CD14-positive monocyte (primary cell): Measurements from ENCODE around the gene EOMES. TPM values are rescaled to one million over a fixed set of nuclear protein-coding genes. Genes with fewer than 3 reads are reported as not detected.

ENCODE experiments used
- DNase-seq, 3 donors: peaks; one replicate each; pipeline ENCODE4 v3.0.0-alpha.2; 2011 to 2022
- H2AFZ ChIP-seq: 2 replicates; pipeline ENCODE4 v1.6.0; 2012; ENCODE audit warnings: mild to moderate bottlenecking, low read depth, low read length, inconsistent platforms; ENCODE audit not compliant: insufficient read depth, poor library complexity, severe bottlenecking
- H3K27ac ChIP-seq, 2 donors: 1 replicate in 1 of 2; 2 replicates in 1 of 2; pipeline ENCODE4 v1.5.1; 2012 to 2013; ENCODE audit warnings: low read length in 2 of 2, control low read depth in 1 of 2, inconsistent platforms in 1 of 2, low read depth in 1 of 2, mild to moderate bottlenecking in 1 of 2
- H3K27me3 ChIP-seq, 2 donors: one replicate each; pipeline versions ENCODE4 v1.6.0 to v1.6.1; 2011 to 2013; ENCODE audit warnings: low read length in 2 of 2; ENCODE audit not compliant: control insufficient read depth in 2 of 2, insufficient read depth in 2 of 2
- H3K36me3 ChIP-seq, 2 donors: replicated peaks in 1 of 2; 1 replicate in 1 of 2; 2 replicates in 1 of 2; pipeline versions ENCODE4 v1.5.1 to v1.6.1; 2012 to 2013; ENCODE audit warnings: low read length in 2 of 2, control low read depth in 1 of 2, inconsistent platforms in 1 of 2, mild to moderate bottlenecking in 1 of 2; ENCODE audit not compliant: insufficient read depth in 2 of 2, control insufficient read depth in 1 of 2
- H3K4me1 ChIP-seq, 2 donors: 1 replicate in 1 of 2; 2 replicates in 1 of 2; pipeline versions ENCODE4 v1.5.1 to v1.6.1; 2012 to 2013; ENCODE audit warnings: low read length in 2 of 2, control low read depth in 1 of 2, inconsistent platforms in 1 of 2, mild to moderate bottlenecking in 1 of 2, moderate library complexity in 1 of 2; ENCODE audit not compliant: insufficient read depth in 2 of 2, control insufficient read depth in 1 of 2
- H3K4me2 ChIP-seq: replicated peaks from 2 replicates; pipeline ENCODE3; 2012; ENCODE audit warnings: low read length, moderate library complexity, mild to moderate bottlenecking; ENCODE audit not compliant: poor library complexity, severe bottlenecking; ENCODE audit errors: extremely low read depth
- H3K4me3 ChIP-seq, 3 experiments: fragments of 200-600 bp in 1 of 3; sonication (generic) in 1 of 3; replicated peaks in 1 of 3; 1 replicate in 2 of 3; 2 replicates in 1 of 3; pipeline ENCODE4 v1.5.1; 2011 to 2013; ENCODE audit warnings: low read length in 3 of 3, mild to moderate bottlenecking in 3 of 3, control low read depth in 2 of 3, low read depth in 2 of 3, inconsistent platforms in 1 of 3, moderate library complexity in 1 of 3
- H3K79me2 ChIP-seq: 2 replicates; pipeline ENCODE4 v1.6.0; 2012; ENCODE audit warnings: mild to moderate bottlenecking, control low read depth, inconsistent platforms, low read length, moderate library complexity; ENCODE audit not compliant: insufficient read depth
- H3K9ac ChIP-seq: 2 replicates; pipeline ENCODE4 v1.6.0; 2017; ENCODE audit warnings: low read length, mild to moderate bottlenecking; ENCODE audit not compliant: insufficient read depth, poor library complexity, severe bottlenecking
- H3K9me3 ChIP-seq, 2 donors: replicated peaks in 1 of 2; 1 replicate in 1 of 2; 2 replicates in 1 of 2; pipeline versions ENCODE4 v1.5.1 to v1.6.1; 2012 to 2013; ENCODE audit warnings: low read length in 2 of 2, control low read depth in 1 of 2; ENCODE audit not compliant: control insufficient read depth in 1 of 2, insufficient read depth in 1 of 2
- H4K20me1 ChIP-seq: 2 replicates; pipeline ENCODE4 v1.6.0; 2012; ENCODE audit warnings: mild to moderate bottlenecking, low read length, control low read depth, moderate library complexity; ENCODE audit not compliant: insufficient read depth
- H3K27ac Mint-ChIP-seq, 7 donors: one replicate each; pipeline ENCODE4 v1.8.0; 2020; ENCODE audit warnings: mild to moderate bottlenecking in 7 of 7, mixed read lengths in 7 of 7, moderate library complexity in 6 of 7, inconsistent platforms in 2 of 7
- H3K27me3 Mint-ChIP-seq, 3 donors: one replicate each; pipeline ENCODE4 v1.8.0; 2021 to 2022; ENCODE audit warnings: low read depth in 3 of 3, mild to moderate bottlenecking in 3 of 3, mixed read lengths in 3 of 3, moderate library complexity in 3 of 3, inconsistent platforms in 1 of 3
- H3K36me3 Mint-ChIP-seq, 2 donors: one replicate each; pipeline ENCODE4 v1.8.0; 2020; ENCODE audit warnings: mixed read lengths in 2 of 2, inconsistent platforms in 1 of 2, mild to moderate bottlenecking in 1 of 2
- H3K4me1 Mint-ChIP-seq: one replicate; pipeline ENCODE4 v1.8.0; 2020; ENCODE audit warnings: mild to moderate bottlenecking, mixed read lengths
- H3K4me3 Mint-ChIP-seq, 2 donors: one replicate each; pipeline ENCODE4 v1.8.0; 2020; ENCODE audit warnings: mild to moderate bottlenecking in 2 of 2, mixed read lengths in 2 of 2, moderate library complexity in 1 of 2
- H3K9me3 Mint-ChIP-seq, 7 donors: one replicate each; pipeline ENCODE4 v1.8.0; 2020 to 2022; ENCODE audit warnings: mixed read lengths in 7 of 7, mild to moderate bottlenecking in 6 of 7, moderate library complexity in 6 of 7, inconsistent platforms in 2 of 7
- WGBS: methylation state at CpG from one replicate; pipeline ENCODE4 v1.1.5; 2013; ENCODE audit warnings: missing lambda C conversion rate; ENCODE audit not compliant: insufficient coverage; 5-methylcytosine and 5-hydroxymethylcytosine counted together
- intact Hi-C, 2 donors: fragments of 100-400 bp; cut with micrococcal nuclease; formaldehyde crosslinking; loops; one replicate each; pipeline versions ENCODE4 v1.15.0 to v1.15.1; 2023
- polyA plus RNA-seq, 3 donors: library from polyadenylated mRNA; depleted of rRNA in 1 of 3; unstranded in 2 of 3; stranded (reverse) in 1 of 3; fragments of 300-500 nt in 2 of 3; fragments of >200 nt in 1 of 3; fragmentation: Illumina TruSeq in 2 of 3; gene quantifications; 1 replicate in 2 of 3; 2 replicates in 1 of 3; pipeline ENCODE4 v1.2.3, GENCODE V29; 2012 to 2021
- TF ChIP-seq, protein P1 (sequence below): fragments of 200-600 bp; IDR thresholded peaks from one replicate; pipeline ENCODE4 v1.8.0; 2022; ENCODE audit warnings: antibody characterized with exemption, mild to moderate bottlenecking

The EOMES gene
- polyA plus RNA-seq, 3 donors = 0.09 to 0.21 TPM; not detected in 1

GRCh38 chr3:27713435-27714145 is 8.5 kb downstream of the EOMES start:
- Mint-ChIP-seq H3K36me3 (peaks cover 8 to 16% of the 10 kb centered on the region in 2 donors), H3K4me1 (peaks cover 37% of the 10 kb centered on the region), H3K4me3 (peak overlapping the region; percentile 97 to 100), H3K27ac (peak overlapping the region in 1 of 7 donors; percentile 60), H3K27me3 (peaks cover 78 to 87% (median 86%) of the 10 kb centered on the region in 3 donors), H3K9me3 (peaks cover 0 to 30% (median 14%) of the 10 kb centered on the region in 7 donors)
- no peaks in the 10 kb centered on the region for H4K20me1 ChIP-seq
- H2AFZ ChIP-seq = peak overlapping the region; percentile 87
- peak overlapping the region; percentile 21 for H3K9ac ChIP-seq
- intact Hi-C loops = loop anchor here (5.0 to 10.0 kb wide), 2 partner anchors 614 to 621 kb away; no protein-coding TSS in a partner anchor
- 1% methylated on average over 12 of the region's 25 CpGs for WGBS
- peaks cover 68 to 91% of the 10 kb centered on the region in 2 donors for H3K27me3 ChIP-seq
- H3K4me2 ChIP-seq = peak overlapping the region; percentile 97
- H3K9me3 ChIP-seq = peaks cover 2 to 27% of the 10 kb centered on the region in 2 donors
- H3K79me2 ChIP-seq = no peaks in the 10 kb centered on the region
- DNase-seq = no peak
- peak overlapping the region; percentile 52 to 87 (median 57) for H3K4me3 ChIP-seq
- H3K27ac ChIP-seq = no peak overlapping the region
- TF ChIP-seq, protein P1, sequence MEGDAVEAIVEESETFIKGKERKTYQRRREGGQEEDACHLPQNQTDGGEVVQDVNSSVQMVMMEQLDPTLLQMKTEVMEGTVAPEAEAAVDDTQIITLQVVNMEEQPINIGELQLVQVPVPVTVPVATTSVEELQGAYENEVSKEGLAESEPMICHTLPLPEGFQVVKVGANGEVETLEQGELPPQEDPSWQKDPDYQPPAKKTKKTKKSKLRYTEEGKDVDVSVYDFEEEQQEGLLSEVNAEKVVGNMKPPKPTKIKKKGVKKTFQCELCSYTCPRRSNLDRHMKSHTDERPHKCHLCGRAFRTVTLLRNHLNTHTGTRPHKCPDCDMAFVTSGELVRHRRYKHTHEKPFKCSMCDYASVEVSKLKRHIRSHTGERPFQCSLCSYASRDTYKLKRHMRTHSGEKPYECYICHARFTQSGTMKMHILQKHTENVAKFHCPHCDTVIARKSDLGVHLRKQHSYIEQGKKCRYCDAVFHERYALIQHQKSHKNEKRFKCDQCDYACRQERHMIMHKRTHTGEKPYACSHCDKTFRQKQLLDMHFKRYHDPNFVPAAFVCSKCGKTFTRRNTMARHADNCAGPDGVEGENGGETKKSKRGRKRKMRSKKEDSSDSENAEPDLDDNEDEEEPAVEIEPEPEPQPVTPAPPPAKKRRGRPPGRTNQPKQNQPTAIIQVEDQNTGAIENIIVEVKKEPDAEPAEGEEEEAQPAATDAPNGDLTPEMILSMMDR = no peak
- H3K36me3 ChIP-seq = no peaks in the 10 kb centered on the region
- H3K4me1 ChIP-seq = peaks cover 31 to 34% of the 10 kb centered on the region in 2 donors

DNA sequence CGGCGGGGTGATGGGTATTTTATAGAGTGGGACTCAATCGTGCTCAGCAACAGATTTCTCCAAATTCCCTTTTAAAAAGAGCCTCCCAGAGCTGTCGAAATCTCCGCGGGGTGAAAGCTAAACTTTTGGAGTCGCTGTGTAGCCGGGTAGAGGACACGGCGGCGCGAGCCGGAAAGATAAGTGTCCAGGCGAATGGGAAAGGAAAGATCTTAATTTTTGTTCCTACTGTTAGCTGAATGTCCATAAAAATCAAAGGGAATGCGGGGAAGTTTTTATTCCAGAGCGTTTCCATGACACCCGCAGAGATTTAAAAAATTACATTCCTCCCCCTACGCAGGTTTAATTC is 9.1 kb downstream of the EOMES start:
- Histone ChIP-seq H3K4me2 (peak overlapping the region; percentile 97), H3K9ac (peak overlapping the region; percentile 21)
- TF ChIP-seq, protein P1 = no peak

More for the DNA sequence above, 9.1 kb downstream of the EOMES start:
- no peaks in the 10 kb centered on the region for H3K79me2 ChIP-seq
- DNase-seq = no peak
- Mint-ChIP-seq H3K9me3 (peaks cover 0 to 30% (median 14%) of the 10 kb centered on the region in 7 donors), H3K4me3 (peak overlapping the region; percentile 97 to 100), H3K27me3 (peaks cover 76 to 85% (median 82%) of the 10 kb centered on the region in 3 donors), H3K4me1 (peaks cover 37% of the 10 kb centered on the region), H3K27ac (peak overlapping the region in 1 of 7 donors; percentile 60), H3K36me3 (peaks cover 8 to 16% of the 10 kb centered on the region in 2 donors)
- peaks cover 31 to 34% of the 10 kb centered on the region in 2 donors for H3K4me1 ChIP-seq
- 0% methylated on average over 11 of the region's 18 CpGs for WGBS
- peaks cover 69 to 90% of the 10 kb centered on the region in 2 donors for H3K27me3 ChIP-seq
- peak overlapping the region; percentile 87 for H2AFZ ChIP-seq
- no peak overlapping the region for H3K27ac ChIP-seq
- no peaks in the 10 kb centered on the region for H3K36me3 ChIP-seq
- H3K9me3 ChIP-seq = peaks cover 2 to 27% of the 10 kb centered on the region in 2 donors
- peak overlapping the region; percentile 52 to 87 (median 57) for H3K4me3 ChIP-seq
- H4K20me1 ChIP-seq = no peaks in the 10 kb centered on the region
- intact Hi-C loops = loop anchor here (5.0 to 10.0 kb wide), 2 partner anchors 614 to 622 kb away; no protein-coding TSS in a partner anchor
